ENCODE data around the gene DMD.
A peak's percentile ranks its signal among the peaks of the same experiment; 100 is the strongest.

The DMD gene

GRCh38 chrX:31154946-31155345, 2056.4 kb downstream of the DMD start:
- Mint-ChIP-seq H3K27ac (no peak overlapping the region), H3K4me3 (no peak overlapping the region), H3K27me3 (ENCODE audit: low read depth) (peaks cover 5% of the 10 kb centered on the region), H3K9me3 (no peaks in the 10 kb centered on the region), H3K4me1 (ENCODE audit: low read depth) (no peaks in the 10 kb centered on the region), H3K36me3 (ENCODE audit: low read depth) (no peaks in the 10 kb centered on the region)
- no peak for DNase-seq (ENCODE audit: low spot score)

GRCh38 chrX:31153475-31154047, 2057.8 kb downstream of the DMD start:
- H3K4me3 Mint-ChIP-seq = no peak overlapping the region
- no peak for DNase-seq (ENCODE audit: low spot score)
- H3K36me3 Mint-ChIP-seq (ENCODE audit: low read depth) = no peaks in the 10 kb centered on the region
- no peaks in the 10 kb centered on the region for H3K4me1 Mint-ChIP-seq (ENCODE audit: low read depth)
- H3K27ac Mint-ChIP-seq = no peak overlapping the region
- H3K9me3 Mint-ChIP-seq = no peaks in the 10 kb centered on the region
- peaks cover 5% of the 10 kb centered on the region for H3K27me3 Mint-ChIP-seq (ENCODE audit: low read depth)

GRCh38 chrX:31147175-31147574, 2064.2 kb downstream of the DMD start:
- no peaks in the 10 kb centered on the region for H3K9me3 Mint-ChIP-seq
- no peaks in the 10 kb centered on the region for H3K4me1 Mint-ChIP-seq (ENCODE audit: low read depth)
- no peak for DNase-seq (ENCODE audit: low spot score)
- no peak overlapping the region for H3K4me3 Mint-ChIP-seq
- no peak overlapping the region for H3K27ac Mint-ChIP-seq
- no peaks in the 10 kb centered on the region for H3K27me3 Mint-ChIP-seq (ENCODE audit: low read depth)
- H3K36me3 Mint-ChIP-seq (ENCODE audit: low read depth) = no peaks in the 10 kb centered on the region

GRCh38 chrX:31139961-31140360, 2071.4 kb downstream of the DMD start:
- Mint-ChIP-seq H3K9me3 (peaks cover 5% of the 10 kb centered on the region), H3K27me3 (ENCODE audit: low read depth) (no peaks in the 10 kb centered on the region), H3K4me1 (ENCODE audit: low read depth) (peaks cover 6% of the 10 kb centered on the region), H3K27ac (no peak overlapping the region), H3K4me3 (no peak overlapping the region), H3K36me3 (ENCODE audit: low read depth) (no peaks in the 10 kb centered on the region)
- no peak for DNase-seq (ENCODE audit: low spot score)

- H3K4me1 Mint-ChIP-seq (ENCODE audit: low read depth) = peaks cover 6% of the 10 kb centered on the region
- H3K36me3 Mint-ChIP-seq (ENCODE audit: low read depth) = no peaks in the 10 kb centered on the region
- H3K27ac Mint-ChIP-seq = no peak overlapping the region
- DNase-seq (ENCODE audit: low spot score) = no peak
- H3K27me3 Mint-ChIP-seq (ENCODE audit: low read depth) = no peaks in the 10 kb centered on the region
- H3K9me3 Mint-ChIP-seq = peaks cover 5% of the 10 kb centered on the region
- no peak overlapping the region for H3K4me3 Mint-ChIP-seq
These were observed 2073.2 kb downstream of the DMD start for GRCh38 chrX:31138124-31138523.

GRCh38 chrX:31136144-31136611, 2075.2 kb downstream of the DMD start:
- Mint-ChIP-seq H3K27ac (no peak overlapping the region), H3K9me3 (peaks cover 5% of the 10 kb centered on the region), H3K4me3 (peak overlapping the region; percentile 51), H3K27me3 (ENCODE audit: low read depth) (no peaks in the 10 kb centered on the region), H3K4me1 (ENCODE audit: low read depth) (peaks cover 10% of the 10 kb centered on the region), H3K36me3 (ENCODE audit: low read depth) (no peaks in the 10 kb centered on the region)
- no peak for DNase-seq (ENCODE audit: low spot score)

GRCh38 chrX:31132821-31133241, 2078.5 kb downstream of the DMD start:
- peak; percentile 3 for DNase-seq (ENCODE audit: low spot score)
- Mint-ChIP-seq H3K4me3 (no peak overlapping the region), H3K27ac (no peak overlapping the region), H3K36me3 (ENCODE audit: low read depth) (no peaks in the 10 kb centered on the region), H3K4me1 (ENCODE audit: low read depth) (peaks cover 10% of the 10 kb centered on the region), H3K9me3 (no peaks in the 10 kb centered on the region), H3K27me3 (ENCODE audit: low read depth) (peaks cover 4% of the 10 kb centered on the region)

GRCh38 chrX:31130457-31131220, 2080.7 kb downstream of the DMD start:
- peaks cover 4% of the 10 kb centered on the region for H3K27me3 Mint-ChIP-seq (ENCODE audit: low read depth)
- no peak overlapping the region for H3K4me3 Mint-ChIP-seq
- no peaks in the 10 kb centered on the region for H3K9me3 Mint-ChIP-seq
- peaks cover 4% of the 10 kb centered on the region for H3K4me1 Mint-ChIP-seq (ENCODE audit: low read depth)
- H3K27ac Mint-ChIP-seq = no peak overlapping the region
- no peaks in the 10 kb centered on the region for H3K36me3 Mint-ChIP-seq (ENCODE audit: low read depth)
- no peak for DNase-seq (ENCODE audit: low spot score)

GRCh38 chrX:31128855-31129254, 2082.5 kb downstream of the DMD start:
- H3K9me3 Mint-ChIP-seq = no peaks in the 10 kb centered on the region
- H3K36me3 Mint-ChIP-seq (ENCODE audit: low read depth) = no peaks in the 10 kb centered on the region
- peaks cover 4% of the 10 kb centered on the region for H3K27me3 Mint-ChIP-seq (ENCODE audit: low read depth)
- no peak overlapping the region for H3K4me3 Mint-ChIP-seq
- H3K27ac Mint-ChIP-seq = no peak overlapping the region
- no peak for DNase-seq (ENCODE audit: low spot score)
- peaks cover 4% of the 10 kb centered on the region for H3K4me1 Mint-ChIP-seq (ENCODE audit: low read depth)

- Mint-ChIP-seq H3K9me3 (no peaks in the 10 kb centered on the region), H3K36me3 (ENCODE audit: low read depth) (no peaks in the 10 kb centered on the region), H3K4me3 (no peak overlapping the region), H3K27me3 (ENCODE audit: low read depth) (peaks cover 4% of the 10 kb centered on the region), H3K4me1 (ENCODE audit: low read depth) (peaks cover 3% of the 10 kb centered on the region), H3K27ac (no peak overlapping the region)
- DNase-seq (ENCODE audit: low spot score) = no peak
These were observed 2083.6 kb downstream of the DMD start for GRCh38 chrX:31127716-31128115.

GRCh38 chrX:31126205-31126604, 2085.1 kb downstream of the DMD start:
- Mint-ChIP-seq H3K9me3 (no peaks in the 10 kb centered on the region), H3K27me3 (ENCODE audit: low read depth) (peaks cover 4% of the 10 kb centered on the region), H3K4me1 (ENCODE audit: low read depth) (no peaks in the 10 kb centered on the region), H3K27ac (no peak overlapping the region), H3K36me3 (ENCODE audit: low read depth) (no peaks in the 10 kb centered on the region), H3K4me3 (no peak overlapping the region)
- no peak for DNase-seq (ENCODE audit: low spot score)

GRCh38 chrX:31124536-31124935, 2086.8 kb downstream of the DMD start:
- Mint-ChIP-seq H3K27me3 (ENCODE audit: low read depth) (no peaks in the 10 kb centered on the region), H3K4me3 (no peak overlapping the region), H3K9me3 (no peaks in the 10 kb centered on the region), H3K27ac (no peak overlapping the region), H3K36me3 (ENCODE audit: low read depth) (no peaks in the 10 kb centered on the region), H3K4me1 (ENCODE audit: low read depth) (no peaks in the 10 kb centered on the region)
- no peak for DNase-seq (ENCODE audit: low spot score)

GRCh38 chrX:31123335-31123734, 2088.0 kb downstream of the DMD start:
- Mint-ChIP-seq H3K27ac (no peak overlapping the region), H3K4me1 (ENCODE audit: low read depth) (no peaks in the 10 kb centered on the region), H3K4me3 (no peak overlapping the region), H3K9me3 (no peaks in the 10 kb centered on the region), H3K27me3 (ENCODE audit: low read depth) (no peaks in the 10 kb centered on the region), H3K36me3 (ENCODE audit: low read depth) (no peaks in the 10 kb centered on the region)
- no peak for DNase-seq (ENCODE audit: low spot score)

- Mint-ChIP-seq H3K36me3 (ENCODE audit: low read depth) (no peaks in the 10 kb centered on the region), H3K27me3 (ENCODE audit: low read depth) (peaks cover 12% of the 10 kb centered on the region), H3K9me3 (no peaks in the 10 kb centered on the region), H3K4me3 (no peak overlapping the region), H3K4me1 (ENCODE audit: low read depth) (no peaks in the 10 kb centered on the region), H3K27ac (no peak overlapping the region)
- no peak for DNase-seq (ENCODE audit: low spot score)
These were observed 2094.1 kb downstream of the DMD start for GRCh38 chrX:31117266-31117665.

All from T-helper 2 cell treated with Interferon-gamma antibody and Interleukin-4, amounts not matched to agents 5 μg/mL and 100 μg/mL, for 36 hours (primary cell).